ENCODE measurements around the gene TGFBR2. TPM values are rescaled to one million over a fixed set of nuclear protein-coding genes. Genes with fewer than 3 reads are reported as not detected.

Gene TGFBR2
- total and polyA plus RNA-seq, 2 of the 13 experiments (the other 11 are each of a cell fraction or from before 2014, with no cell fraction given): 82.2 to 187 TPM

DNA sequence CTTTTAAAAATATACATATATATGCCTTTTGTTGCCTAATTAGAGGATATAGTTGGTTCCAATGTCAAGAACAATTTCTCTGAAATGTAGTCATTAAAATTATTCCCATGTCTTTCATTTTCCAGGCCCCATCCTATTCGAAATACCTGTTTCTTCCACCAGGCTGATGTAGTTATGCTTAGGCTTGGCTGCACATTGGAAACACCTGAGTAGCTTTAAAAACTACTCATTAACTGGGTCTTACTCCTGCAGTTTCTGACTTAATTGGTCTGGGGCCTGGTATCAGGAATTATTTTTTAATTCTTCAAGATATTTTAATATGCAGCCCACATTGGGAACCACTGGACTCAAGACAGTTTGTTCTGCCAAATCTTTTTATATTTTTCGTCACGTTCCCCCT is 53.7 kb downstream of the TGFBR2 start:
- Histone ChIP-seq H3K36me3 (replicated peaks in 1 of 2; ENCODE audit: control insufficient read depth in 1 of 2, insufficient read depth in 2 of 2, low read length in 2 of 2) (peaks cover 35 to 96% of the 10 kb centered on the region in 2 experiments), H3K9me3 (ENCODE audit: low read length) (no peaks in the 10 kb centered on the region), H3K4me1 (ENCODE audit: insufficient read depth, low read length) (peaks cover 64% of the 10 kb centered on the region), H3K4me3 (replicated peaks in 1 of 3; ENCODE audit: insufficient read depth in 1 of 3, low read depth in 2 of 3, low read length in 3 of 3) (no peak overlapping the region), H3K9ac (ENCODE audit: insufficient read depth, low read depth, low read length) (no peak overlapping the region), H3K4me2 (ENCODE audit: low read depth, low read length) (no peak overlapping the region), H3K27me3 (ENCODE audit: control insufficient read depth in 1 of 2, insufficient read depth in 2 of 2, low read length in 2 of 2) (no peaks in the 10 kb centered on the region), H2AFZ (ENCODE audit: low read length) (no peak overlapping the region), H3K27ac (ENCODE audit: extremely low read length, insufficient read depth, low read length) (no peak overlapping the region), H3K79me2 (ENCODE audit: insufficient read depth, low read length) (peaks cover 90% of the 10 kb centered on the region), H4K20me1 (ENCODE audit: insufficient read depth, low read length) (peaks cover 78% of the 10 kb centered on the region)
- in situ Hi-C loops (cut with HindIII; ENCODE audit: extremely low pct_ligation_motif_present, low pct_unique_long_range_greater_than_20kb) (no loop called here), intact Hi-C loops (cut with micrococcal nuclease; ENCODE audit: unreplicated experiment) (no loop called here)
- ChIA-PET POLR2A (no interaction called here), CTCF (ENCODE audit: low intra/inter-chr PET ratio, low total read pairs) (no interaction called here)
- no peak for ATAC-seq
- WGBS (ENCODE audit: low lambda C conversion rate): 95% methylated on average over 3 of the region's 3 CpGs
- no TSS peak for BruUV-seq (replicated peaks)
- no peak for DNase-seq (ENCODE audit: low spot score)
- FAIRE-seq: no peak
- TF ChIP-seq, protein P1, sequence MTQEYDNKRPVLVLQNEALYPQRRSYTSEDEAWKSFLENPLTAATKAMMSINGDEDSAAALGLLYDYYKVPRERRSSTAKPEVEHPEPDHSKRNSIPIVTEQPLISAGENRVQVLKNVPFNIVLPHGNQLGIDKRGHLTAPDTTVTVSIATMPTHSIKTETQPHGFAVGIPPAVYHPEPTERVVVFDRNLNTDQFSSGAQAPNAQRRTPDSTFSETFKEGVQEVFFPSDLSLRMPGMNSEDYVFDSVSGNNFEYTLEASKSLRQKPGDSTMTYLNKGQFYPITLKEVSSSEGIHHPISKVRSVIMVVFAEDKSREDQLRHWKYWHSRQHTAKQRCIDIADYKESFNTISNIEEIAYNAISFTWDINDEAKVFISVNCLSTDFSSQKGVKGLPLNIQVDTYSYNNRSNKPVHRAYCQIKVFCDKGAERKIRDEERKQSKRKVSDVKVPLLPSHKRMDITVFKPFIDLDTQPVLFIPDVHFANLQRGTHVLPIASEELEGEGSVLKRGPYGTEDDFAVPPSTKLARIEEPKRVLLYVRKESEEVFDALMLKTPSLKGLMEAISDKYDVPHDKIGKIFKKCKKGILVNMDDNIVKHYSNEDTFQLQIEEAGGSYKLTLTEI (CRISPR knock-in tag; conservative IDR thresholded peaks at IDR 0.05): no peak
- no peak for TF ChIP-seq KLF9 (CRISPR knock-in tag; IDR thresholded peaks at IDR 0.05; ENCODE audit: low read depth)
- TF ChIP-seq ZMAT3 (CRISPR knock-in tag; conservative IDR thresholded peaks at IDR 0.05): no peak
- no peak for TF ChIP-seq ZNF788 (CRISPR knock-in tag; IDR thresholded peaks at IDR 0.05; ENCODE audit: borderline replicate concordance)
- no peak for TF ChIP-seq MBD4 (IDR thresholded peaks at IDR 0.05; ENCODE audit: borderline replicate concordance, low read length)
- TF ChIP-seq, protein P2, sequence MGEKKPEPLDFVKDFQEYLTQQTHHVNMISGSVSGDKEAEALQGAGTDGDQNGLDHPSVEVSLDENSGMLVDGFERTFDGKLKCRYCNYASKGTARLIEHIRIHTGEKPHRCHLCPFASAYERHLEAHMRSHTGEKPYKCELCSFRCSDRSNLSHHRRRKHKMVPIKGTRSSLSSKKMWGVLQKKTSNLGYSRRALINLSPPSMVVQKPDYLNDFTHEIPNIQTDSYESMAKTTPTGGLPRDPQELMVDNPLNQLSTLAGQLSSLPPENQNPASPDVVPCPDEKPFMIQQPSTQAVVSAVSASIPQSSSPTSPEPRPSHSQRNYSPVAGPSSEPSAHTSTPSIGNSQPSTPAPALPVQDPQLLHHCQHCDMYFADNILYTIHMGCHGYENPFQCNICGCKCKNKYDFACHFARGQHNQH (CRISPR knock-in tag; IDR thresholded peaks at IDR 0.05): no peak
- no peak for TF ChIP-seq MIER2 (CRISPR knock-in tag; IDR thresholded peaks at IDR 0.05)
- no peak for TF ChIP-seq ZNF501 (CRISPR knock-in tag; IDR thresholded peaks at IDR 0.05)
- TF ChIP-seq, protein P3, sequence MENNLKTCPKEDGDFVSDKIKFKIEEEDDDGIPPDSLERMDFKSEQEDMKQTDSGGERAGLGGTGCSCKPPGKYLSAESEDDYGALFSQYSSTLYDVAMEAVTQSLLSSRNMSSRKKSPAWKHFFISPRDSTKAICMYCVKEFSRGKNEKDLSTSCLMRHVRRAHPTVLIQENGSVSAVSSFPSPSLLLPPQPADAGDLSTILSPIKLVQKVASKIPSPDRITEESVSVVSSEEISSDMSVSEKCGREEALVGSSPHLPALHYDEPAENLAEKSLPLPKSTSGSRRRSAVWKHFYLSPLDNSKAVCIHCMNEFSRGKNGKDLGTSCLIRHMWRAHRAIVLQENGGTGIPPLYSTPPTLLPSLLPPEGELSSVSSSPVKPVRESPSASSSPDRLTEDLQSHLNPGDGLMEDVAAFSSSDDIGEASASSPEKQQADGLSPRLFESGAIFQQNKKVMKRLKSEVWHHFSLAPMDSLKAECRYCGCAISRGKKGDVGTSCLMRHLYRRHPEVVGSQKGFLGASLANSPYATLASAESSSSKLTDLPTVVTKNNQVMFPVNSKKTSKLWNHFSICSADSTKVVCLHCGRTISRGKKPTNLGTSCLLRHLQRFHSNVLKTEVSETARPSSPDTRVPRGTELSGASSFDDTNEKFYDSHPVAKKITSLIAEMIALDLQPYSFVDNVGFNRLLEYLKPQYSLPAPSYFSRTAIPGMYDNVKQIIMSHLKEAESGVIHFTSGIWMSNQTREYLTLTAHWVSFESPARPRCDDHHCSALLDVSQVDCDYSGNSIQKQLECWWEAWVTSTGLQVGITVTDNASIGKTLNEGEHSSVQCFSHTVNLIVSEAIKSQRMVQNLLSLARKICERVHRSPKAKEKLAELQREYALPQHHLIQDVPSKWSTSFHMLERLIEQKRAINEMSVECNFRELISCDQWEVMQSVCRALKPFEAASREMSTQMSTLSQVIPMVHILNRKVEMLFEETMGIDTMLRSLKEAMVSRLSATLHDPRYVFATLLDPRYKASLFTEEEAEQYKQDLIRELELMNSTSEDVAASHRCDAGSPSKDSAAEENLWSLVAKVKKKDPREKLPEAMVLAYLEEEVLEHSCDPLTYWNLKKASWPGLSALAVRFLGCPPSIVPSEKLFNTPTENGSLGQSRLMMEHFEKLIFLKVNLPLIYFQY (CRISPR knock-in tag; IDR thresholded peaks at IDR 0.05; ENCODE audit: borderline replicate concordance): no peak
- TF ChIP-seq ISX (CRISPR knock-in tag; conservative IDR thresholded peaks at IDR 0.05): no peak
- no peak for TF ChIP-seq ZNF639 (CRISPR knock-in tag; conservative IDR thresholded peaks at IDR 0.05)
- TF ChIP-seq ARNTL (CRISPR knock-in tag; IDR thresholded peaks at IDR 0.05): no peak
- TF ChIP-seq NCOA5 (CRISPR knock-in tag; IDR thresholded peaks at IDR 0.05): no peak
- TF ChIP-seq CEBPB (IDR thresholded peaks at IDR 0.05; ENCODE audit: borderline replicate concordance, low read depth, low read length): no peak

Measured in HepG2 (cell line).